ENCODE results near the gene PDCD5. TPM values are rescaled to one million over a fixed set of nuclear protein-coding genes. Genes with fewer than 3 reads are reported as not detected.
"Not testable (repeated sequence)": the region's sequence is repeated elsewhere in the genome, so short reads cannot be mapped to it uniquely, and the experiment has no call there.

Gene PDCD5
- total and polyA plus RNA-seq, 8 donors, result 24.8 to 80.8 (median 39.9) TPM

DNA sequence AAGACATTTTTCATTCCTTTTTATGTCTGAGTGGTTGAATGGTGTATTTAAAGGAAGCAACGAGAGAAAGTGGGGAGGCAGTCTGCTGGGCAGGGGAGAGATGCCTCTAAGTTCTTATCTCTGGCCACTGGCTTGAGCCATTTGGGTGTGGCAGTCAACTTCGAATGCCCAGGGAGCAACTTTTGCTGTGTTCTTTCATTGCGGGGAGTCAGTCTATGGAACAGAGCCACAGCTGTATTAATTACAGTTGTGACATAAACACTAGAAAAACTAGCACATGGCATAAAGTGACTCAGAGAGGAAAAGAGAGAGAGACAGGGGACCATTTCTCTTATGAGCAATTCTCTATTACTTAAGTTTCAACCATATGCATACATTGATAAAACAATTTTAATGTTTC is 40.4 kb upstream of the PDCD5 start:
- intact Hi-C loops (cut with DNase I), result no loop called here
- no peak for DNase-seq
- WGBS, 2 donors, result 42 to 59% methylated on average over 3 of the region's 3 CpGs
- TF ChIP-seq, protein P1, sequence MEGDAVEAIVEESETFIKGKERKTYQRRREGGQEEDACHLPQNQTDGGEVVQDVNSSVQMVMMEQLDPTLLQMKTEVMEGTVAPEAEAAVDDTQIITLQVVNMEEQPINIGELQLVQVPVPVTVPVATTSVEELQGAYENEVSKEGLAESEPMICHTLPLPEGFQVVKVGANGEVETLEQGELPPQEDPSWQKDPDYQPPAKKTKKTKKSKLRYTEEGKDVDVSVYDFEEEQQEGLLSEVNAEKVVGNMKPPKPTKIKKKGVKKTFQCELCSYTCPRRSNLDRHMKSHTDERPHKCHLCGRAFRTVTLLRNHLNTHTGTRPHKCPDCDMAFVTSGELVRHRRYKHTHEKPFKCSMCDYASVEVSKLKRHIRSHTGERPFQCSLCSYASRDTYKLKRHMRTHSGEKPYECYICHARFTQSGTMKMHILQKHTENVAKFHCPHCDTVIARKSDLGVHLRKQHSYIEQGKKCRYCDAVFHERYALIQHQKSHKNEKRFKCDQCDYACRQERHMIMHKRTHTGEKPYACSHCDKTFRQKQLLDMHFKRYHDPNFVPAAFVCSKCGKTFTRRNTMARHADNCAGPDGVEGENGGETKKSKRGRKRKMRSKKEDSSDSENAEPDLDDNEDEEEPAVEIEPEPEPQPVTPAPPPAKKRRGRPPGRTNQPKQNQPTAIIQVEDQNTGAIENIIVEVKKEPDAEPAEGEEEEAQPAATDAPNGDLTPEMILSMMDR (IDR thresholded peaks at IDR 0.05), result no peak
- Histone ChIP-seq H3K27ac (no peak overlapping the region), H3K9me3 (no peaks in the 10 kb centered on the region), H3K27me3 (no peaks in the 10 kb centered on the region), H3K4me3 (no peak overlapping the region), H3K36me3 (no peaks in the 10 kb centered on the region), H3K4me1 (no peaks in the 10 kb centered on the region)
- no peak for FAIRE-seq
- no peak for ATAC-seq

DNA sequence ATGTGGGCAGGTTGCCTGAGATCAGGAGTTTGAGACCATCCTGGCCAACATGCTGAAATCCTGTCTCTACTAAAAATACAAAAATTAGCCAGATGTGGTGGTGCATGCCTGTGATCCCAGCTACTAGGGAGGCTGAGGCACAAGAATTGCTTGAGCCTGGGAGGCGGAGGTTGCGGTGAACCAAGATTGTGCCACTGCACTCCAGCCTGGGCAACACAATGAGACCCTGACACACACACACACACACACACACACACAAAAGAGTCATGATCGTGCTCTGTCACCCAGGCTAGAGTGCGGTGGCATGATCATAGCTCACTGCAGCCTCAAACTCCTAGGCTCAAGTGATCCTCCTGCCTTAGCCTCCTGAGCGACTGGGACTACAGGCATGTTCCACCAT is 39.6 kb upstream of the PDCD5 start:
- intact Hi-C loops (cut with DNase I); H3K36me3 ChIP-seq; H3K27ac ChIP-seq; H3K27me3 ChIP-seq; H3K4me1 ChIP-seq; ATAC-seq; DNase-seq; H3K4me3 ChIP-seq; H3K9me3 ChIP-seq; FAIRE-seq: not testable (repeated sequence)
- WGBS, 2 donors, result 83 to 92% methylated on average over 5 of the region's 5 CpGs

DNA sequence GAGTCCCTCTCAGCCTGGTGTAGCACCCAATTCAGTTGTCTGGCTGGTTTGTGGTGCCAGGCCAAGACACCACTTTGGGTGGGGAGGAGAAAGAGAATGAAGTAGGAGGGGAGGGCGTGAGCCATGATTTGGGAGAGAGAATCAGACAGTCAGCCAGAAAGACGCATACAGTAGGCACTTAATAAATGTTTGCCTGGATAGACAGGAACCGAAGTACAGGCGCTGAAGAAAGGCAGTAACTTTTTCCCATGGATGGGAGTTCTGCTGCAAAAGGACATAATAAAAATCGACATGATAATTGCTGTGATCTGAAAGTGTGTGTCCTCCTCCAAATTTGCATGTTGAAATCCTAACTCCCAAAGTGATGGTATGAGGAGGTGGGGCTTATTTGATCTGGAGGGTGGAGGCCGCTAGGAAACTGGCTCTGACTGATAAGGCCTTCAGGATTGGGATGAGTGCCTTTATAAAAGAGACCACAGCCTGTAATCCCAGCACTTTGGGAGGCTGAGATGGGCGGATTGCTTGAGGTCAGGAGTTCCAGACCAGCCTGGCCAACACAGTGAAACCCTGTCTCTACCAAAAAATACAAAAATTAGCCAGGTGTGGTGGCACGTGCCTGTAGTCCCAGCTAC is 38.4 kb upstream of the PDCD5 start:
- TF ChIP-seq, protein P1 (IDR thresholded peaks at IDR 0.05), result no peak
- Histone ChIP-seq H3K36me3 (no peaks in the 10 kb centered on the region), H3K4me3 (no peak overlapping the region), H3K9me3 (no peaks in the 10 kb centered on the region), H3K27me3 (no peaks in the 10 kb centered on the region), H3K27ac (no peak overlapping the region), H3K4me1 (no peaks in the 10 kb centered on the region)
- ATAC-seq (no peak), DNase-seq (no peak), FAIRE-seq (no peak)
- intact Hi-C loops (cut with DNase I), result no loop called here
- WGBS, 2 donors, result 60 to 64% methylated on average over 8 of the region's 8 CpGs

DNA sequence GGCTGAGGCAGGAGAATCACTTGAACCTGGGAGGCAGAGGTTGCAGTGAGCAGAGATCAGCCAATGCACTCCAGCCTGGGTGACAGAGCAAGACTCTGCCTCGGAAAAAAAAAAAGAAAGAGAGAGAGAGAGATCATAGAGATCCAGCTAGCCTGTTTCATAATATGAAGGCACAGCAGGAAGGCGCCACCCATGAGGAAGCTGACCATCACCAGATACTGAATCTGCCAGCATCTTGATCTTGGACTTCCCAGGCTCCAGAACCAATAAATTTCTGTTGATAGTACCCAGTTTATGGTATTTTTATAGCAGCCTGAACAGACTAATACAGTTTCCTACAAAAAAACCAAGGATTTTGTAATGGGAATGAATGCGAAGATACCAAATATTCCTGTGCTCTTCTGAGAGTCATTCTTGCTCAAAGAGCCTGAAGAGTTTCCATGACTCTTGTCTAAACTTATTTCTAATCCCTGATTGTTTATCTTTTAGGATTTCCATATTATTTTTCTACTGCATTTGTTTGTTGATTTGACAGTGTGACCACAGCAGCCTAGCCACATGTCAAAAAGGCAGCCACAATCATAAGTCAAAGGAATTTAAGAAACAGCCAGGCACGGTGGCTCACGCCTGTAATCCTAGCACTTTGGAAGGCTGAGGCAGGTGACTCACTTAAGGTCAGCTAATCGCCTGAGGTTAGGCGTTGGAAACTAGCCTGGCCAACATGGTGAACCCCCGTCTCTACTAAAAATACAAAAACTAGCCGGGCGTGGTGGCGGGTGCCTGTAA is 37.7 kb upstream of the PDCD5 start:
- no peak overlapping the region for H3K4me3 ChIP-seq
- TF ChIP-seq, protein P1 (IDR thresholded peaks at IDR 0.05), result no peak
- H3K27ac ChIP-seq, result no peak overlapping the region
- whole genome bisulfite sequencing, 2 donors, result 70 to 80% methylated on average over 11 of the region's 11 CpGs
- no peak for FAIRE-seq
- intact Hi-C loops (cut with DNase I), result no loop called here
- no peaks in the 10 kb centered on the region for H3K27me3 ChIP-seq
- H3K36me3 ChIP-seq, result no peaks in the 10 kb centered on the region
- no peak for DNase-seq
- no peak for ATAC-seq
- H3K9me3 ChIP-seq, result no peaks in the 10 kb centered on the region
- no peaks in the 10 kb centered on the region for H3K4me1 ChIP-seq

DNA sequence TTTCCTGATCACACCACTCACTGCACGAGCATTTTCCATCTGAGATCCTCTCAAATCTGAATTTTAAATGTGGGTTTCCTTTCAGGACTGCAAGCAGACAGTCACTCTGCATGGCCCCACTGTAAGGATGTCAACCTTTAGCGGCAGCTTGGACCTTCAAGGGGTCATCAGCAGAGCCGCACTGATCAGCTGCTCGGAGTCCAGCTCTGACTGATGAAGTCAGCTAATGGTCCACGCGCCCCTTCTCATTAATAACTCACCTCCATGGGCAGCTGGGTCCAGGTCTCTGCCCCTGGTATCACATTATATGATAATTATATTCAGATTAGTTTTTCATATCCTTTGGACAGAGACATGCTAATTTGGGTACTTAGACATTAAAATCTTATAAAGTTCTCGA is 36.1 kb upstream of the PDCD5 start:
- TF ChIP-seq, protein P1 (IDR thresholded peaks at IDR 0.05), result no peak
- H3K4me3 ChIP-seq, result no peak overlapping the region
- FAIRE-seq, result no peak
- H3K27ac ChIP-seq, result no peak overlapping the region
- H3K4me1 ChIP-seq, result no peaks in the 10 kb centered on the region
- no peaks in the 10 kb centered on the region for H3K27me3 ChIP-seq
- H3K36me3 ChIP-seq, result no peaks in the 10 kb centered on the region
- no peak for DNase-seq
- WGBS, 2 donors, result 74 to 78% methylated on average over 7 of the region's 7 CpGs
- H3K9me3 ChIP-seq, result no peaks in the 10 kb centered on the region
- no peak for ATAC-seq
- intact Hi-C loops (cut with DNase I), result no loop called here

Measured in pancreas (tissue), 10 donors.